ENCODE results near the gene ALKBH5.

Gene ALKBH5

DNA sequence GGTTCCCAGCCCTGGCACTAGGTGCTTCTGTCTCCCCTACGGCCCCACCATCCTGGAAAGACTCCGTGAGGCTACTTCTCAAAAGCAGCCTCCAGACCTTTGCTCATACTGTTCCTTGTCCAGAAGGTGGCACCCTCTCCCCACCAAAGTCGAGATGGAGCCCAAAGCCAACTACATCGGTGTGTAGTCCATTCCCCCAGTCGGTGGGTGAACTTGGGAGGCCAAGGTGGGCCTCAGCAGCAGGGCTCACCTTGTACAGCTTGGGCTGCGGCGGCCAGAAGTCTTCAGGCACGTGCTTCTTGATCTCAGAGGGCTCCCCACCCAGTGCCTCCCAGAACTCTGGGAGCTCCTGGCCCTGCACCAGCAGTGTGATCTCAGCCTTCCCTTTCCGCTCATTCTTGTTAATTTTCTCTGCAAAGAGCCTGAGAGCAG, 64.7 kb downstream of the ALKBH5 start:
- H3K79me2 ChIP-seq: peaks cover 8% of the 10 kb centered on the region
- H3K27ac ChIP-seq: no peak overlapping the region
- no peak overlapping the region for H3K4me2 ChIP-seq (ENCODE audit: low read length)
- H3K4me1 ChIP-seq: no peaks in the 10 kb centered on the region
- H3K9me3 ChIP-seq (ENCODE audit: control insufficient read depth, low read length): no peaks in the 10 kb centered on the region
- H2AFZ ChIP-seq: no peak overlapping the region
- H3K4me3 ChIP-seq (ENCODE audit: low read depth, low read length): no peak overlapping the region
- TF ChIP-seq, protein P1, sequence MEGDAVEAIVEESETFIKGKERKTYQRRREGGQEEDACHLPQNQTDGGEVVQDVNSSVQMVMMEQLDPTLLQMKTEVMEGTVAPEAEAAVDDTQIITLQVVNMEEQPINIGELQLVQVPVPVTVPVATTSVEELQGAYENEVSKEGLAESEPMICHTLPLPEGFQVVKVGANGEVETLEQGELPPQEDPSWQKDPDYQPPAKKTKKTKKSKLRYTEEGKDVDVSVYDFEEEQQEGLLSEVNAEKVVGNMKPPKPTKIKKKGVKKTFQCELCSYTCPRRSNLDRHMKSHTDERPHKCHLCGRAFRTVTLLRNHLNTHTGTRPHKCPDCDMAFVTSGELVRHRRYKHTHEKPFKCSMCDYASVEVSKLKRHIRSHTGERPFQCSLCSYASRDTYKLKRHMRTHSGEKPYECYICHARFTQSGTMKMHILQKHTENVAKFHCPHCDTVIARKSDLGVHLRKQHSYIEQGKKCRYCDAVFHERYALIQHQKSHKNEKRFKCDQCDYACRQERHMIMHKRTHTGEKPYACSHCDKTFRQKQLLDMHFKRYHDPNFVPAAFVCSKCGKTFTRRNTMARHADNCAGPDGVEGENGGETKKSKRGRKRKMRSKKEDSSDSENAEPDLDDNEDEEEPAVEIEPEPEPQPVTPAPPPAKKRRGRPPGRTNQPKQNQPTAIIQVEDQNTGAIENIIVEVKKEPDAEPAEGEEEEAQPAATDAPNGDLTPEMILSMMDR (IDR thresholded peaks at IDR 0.05): peak; percentile 71
- no peak overlapping the region for H3K9ac ChIP-seq
- H3K27me3 ChIP-seq (ENCODE audit: control insufficient read depth, insufficient read depth, low read length): no peaks in the 10 kb centered on the region
- H3K36me3 ChIP-seq (ENCODE audit: control insufficient read depth, insufficient read depth, low read length): no peaks in the 10 kb centered on the region

GRCh38 chr17:18248811-18249210, 65.2 kb downstream of the ALKBH5 start:
- no peaks in the 10 kb centered on the region for H3K4me1 ChIP-seq
- no peak overlapping the region for H3K4me3 ChIP-seq (ENCODE audit: low read depth, low read length)
- no peaks in the 10 kb centered on the region for H3K9me3 ChIP-seq (ENCODE audit: control insufficient read depth, low read length)
- no peak overlapping the region for H3K27ac ChIP-seq
- H3K79me2 ChIP-seq: peaks cover 13% of the 10 kb centered on the region
- H3K9ac ChIP-seq: no peak overlapping the region
- H3K4me2 ChIP-seq (ENCODE audit: low read length): no peak overlapping the region
- TF ChIP-seq, protein P1 (IDR thresholded peaks at IDR 0.05): no peak
- H2AFZ ChIP-seq: no peak overlapping the region
- H3K36me3 ChIP-seq (ENCODE audit: control insufficient read depth, insufficient read depth, low read length): no peaks in the 10 kb centered on the region
- no peaks in the 10 kb centered on the region for H3K27me3 ChIP-seq (ENCODE audit: control insufficient read depth, insufficient read depth, low read length)

DNA sequence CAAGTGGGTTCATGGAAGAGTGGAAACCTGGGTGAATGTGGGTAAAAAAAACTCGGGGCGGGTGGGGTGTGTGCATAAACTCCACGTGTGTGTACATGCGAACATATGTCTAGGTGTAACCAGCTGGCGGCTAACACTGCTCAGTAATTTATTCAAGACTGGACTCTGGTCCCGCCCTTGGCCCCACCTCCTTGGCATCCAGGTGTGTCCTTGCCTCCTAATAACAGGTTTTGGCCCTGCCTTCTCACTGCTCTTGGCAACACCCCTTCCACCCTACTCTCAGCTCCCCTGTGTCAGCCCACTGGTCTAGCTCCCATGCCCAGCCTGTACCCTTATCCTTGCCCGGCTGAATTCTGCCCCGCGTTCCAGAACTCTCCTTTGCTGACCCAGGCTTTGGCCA, 66.6 kb downstream of the ALKBH5 start:
- Histone ChIP-seq H2AFZ (no peak overlapping the region), H3K4me2 (ENCODE audit: low read length) (no peak overlapping the region), H3K4me3 (ENCODE audit: low read depth, low read length) (no peak overlapping the region), H3K9ac (no peak overlapping the region), H3K4me1 (no peaks in the 10 kb centered on the region), H3K27me3 (ENCODE audit: control insufficient read depth, insufficient read depth, low read length) (no peaks in the 10 kb centered on the region), H3K27ac (no peak overlapping the region), H3K36me3 (ENCODE audit: control insufficient read depth, insufficient read depth, low read length) (no peaks in the 10 kb centered on the region), H3K79me2 (peaks cover 23% of the 10 kb centered on the region), H3K9me3 (ENCODE audit: control insufficient read depth, low read length) (no peaks in the 10 kb centered on the region)
- TF ChIP-seq, protein P1 (IDR thresholded peaks at IDR 0.05): no peak

DNA sequence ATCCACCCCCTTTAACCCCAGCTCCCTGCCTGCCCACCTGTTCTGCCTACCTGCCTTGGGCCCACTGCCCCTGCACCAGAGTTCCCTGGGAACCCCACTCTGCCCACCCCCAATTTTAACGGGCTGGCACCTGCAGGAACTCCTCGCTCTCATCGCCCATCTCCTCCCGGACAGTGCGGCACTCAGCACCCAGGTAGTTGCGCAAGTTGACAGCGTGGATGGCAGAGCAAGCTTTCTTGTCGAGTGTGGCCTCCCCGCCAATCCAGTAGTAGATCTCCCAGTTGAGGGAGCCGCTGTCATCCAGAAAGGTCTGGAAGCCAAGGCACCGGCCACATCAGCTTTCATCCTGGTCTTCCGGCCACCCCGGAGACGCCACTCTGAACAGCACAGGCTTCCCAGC, 67.1 kb downstream of the ALKBH5 start:
- Histone ChIP-seq H3K27ac (no peak overlapping the region), H2AFZ (no peak overlapping the region), H3K27me3 (ENCODE audit: control insufficient read depth, insufficient read depth, low read length) (no peaks in the 10 kb centered on the region), H3K4me3 (ENCODE audit: low read depth, low read length) (no peak overlapping the region), H3K36me3 (ENCODE audit: control insufficient read depth, insufficient read depth, low read length) (no peaks in the 10 kb centered on the region), H3K79me2 (peaks cover 26% of the 10 kb centered on the region), H3K4me2 (ENCODE audit: low read length) (no peak overlapping the region), H3K9me3 (ENCODE audit: control insufficient read depth, low read length) (no peaks in the 10 kb centered on the region), H3K4me1 (no peaks in the 10 kb centered on the region), H3K9ac (no peak overlapping the region)
- TF ChIP-seq, protein P1 (IDR thresholded peaks at IDR 0.05): no peak

DNA sequence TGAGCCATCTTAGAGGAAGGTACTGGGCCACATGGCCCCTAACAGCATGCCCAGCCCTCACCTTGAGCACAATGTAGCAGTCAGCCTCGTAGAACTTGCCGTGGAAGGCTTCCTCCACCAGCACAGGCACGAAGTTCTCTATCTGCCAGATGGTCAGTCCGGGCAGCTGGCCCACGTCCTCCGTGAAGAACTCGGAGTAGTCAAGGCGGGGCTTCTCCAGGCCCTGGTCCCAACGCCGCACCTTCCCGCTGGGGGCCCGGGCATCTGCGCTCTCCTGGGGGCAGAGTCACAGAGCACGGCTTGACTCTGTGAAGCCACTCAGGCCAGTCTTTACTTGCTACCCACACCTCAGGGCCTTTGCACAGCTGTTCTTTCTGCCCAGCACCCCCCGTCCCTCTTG, 67.6 kb downstream of the ALKBH5 start:
- H3K9ac ChIP-seq: no peak overlapping the region
- H2AFZ ChIP-seq: no peak overlapping the region

More for the DNA sequence above, 67.6 kb downstream of the ALKBH5 start:
- Histone ChIP-seq H3K27ac (no peak overlapping the region), H3K36me3 (ENCODE audit: control insufficient read depth, insufficient read depth, low read length) (no peaks in the 10 kb centered on the region), H3K9me3 (ENCODE audit: control insufficient read depth, low read length) (no peaks in the 10 kb centered on the region), H3K4me2 (ENCODE audit: low read length) (no peak overlapping the region), H3K27me3 (ENCODE audit: control insufficient read depth, insufficient read depth, low read length) (no peaks in the 10 kb centered on the region), H3K4me1 (no peaks in the 10 kb centered on the region), H3K4me3 (ENCODE audit: low read depth, low read length) (no peak overlapping the region), H3K79me2 (peaks cover 31% of the 10 kb centered on the region)
- TF ChIP-seq, protein P1 (IDR thresholded peaks at IDR 0.05): no peak
